Endodermal cell (in vitro differentiated cells): ENCODE measurements around the gene GSS. TPM values are rescaled to one million over a fixed set of nuclear protein-coding genes. Genes with fewer than 3 reads are reported as not detected.

Source experiments
- DNase-seq: peaks from one replicate; pipeline ENCODE4 v3.0.0-alpha.2; 2017
- H3K27ac ChIP-seq: 2 replicates; pipeline ENCODE4 v1.5.1; 2013; ENCODE audit warnings: mild to moderate bottlenecking, low read depth, low read length, moderate library complexity
- H3K27me3 ChIP-seq: 2 replicates; pipeline ENCODE4 v1.6.1; 2013; ENCODE audit warnings: mild to moderate bottlenecking, low read length, moderate library complexity; ENCODE audit not compliant: insufficient read depth, control insufficient read depth, poor library complexity, severe bottlenecking
- H3K36me3 ChIP-seq: 2 replicates; pipeline ENCODE4 v1.7.0; 2013; ENCODE audit warnings: mild to moderate bottlenecking, low read length, moderate library complexity; ENCODE audit not compliant: control insufficient read depth, insufficient read depth
- H3K4me1 ChIP-seq: one replicate; pipeline ENCODE4 v1.7.0; 2013; ENCODE audit warnings: low read length; ENCODE audit not compliant: control insufficient read depth, insufficient read depth
- H3K4me3 ChIP-seq: 2 replicates; pipeline ENCODE4 v1.5.1; 2013; ENCODE audit warnings: mild to moderate bottlenecking, low read length, moderate library complexity
- H3K9ac ChIP-seq: 2 replicates; pipeline ENCODE4 v1.6.1; 2013; ENCODE audit warnings: mild to moderate bottlenecking, low read length, moderate library complexity; ENCODE audit not compliant: poor library complexity, severe bottlenecking; ENCODE audit errors: extremely low read depth
- H3K9me3 ChIP-seq: 2 replicates; pipeline ENCODE4 v1.6.1; 2013; ENCODE audit warnings: mild to moderate bottlenecking, low read length, moderate library complexity; ENCODE audit not compliant: control insufficient read depth
- H3K27ac Mint-ChIP-seq: 2 replicates; pipeline ENCODE4 v1.8.0; 2020; ENCODE audit warnings: mixed read lengths
- H3K27me3 Mint-ChIP-seq: 2 replicates; pipeline ENCODE4 v1.8.0; 2021; ENCODE audit warnings: mild to moderate bottlenecking, mixed read lengths; ENCODE audit not compliant: insufficient read depth
- H3K36me3 Mint-ChIP-seq: 2 replicates; pipeline ENCODE4 v1.8.0; 2020; ENCODE audit warnings: low read depth, mixed read lengths
- H3K4me1 Mint-ChIP-seq: 2 replicates; pipeline ENCODE4 v1.8.0; 2020; ENCODE audit warnings: mixed read lengths
- H3K4me3 Mint-ChIP-seq: 2 replicates; pipeline ENCODE4 v1.8.0; 2020; ENCODE audit warnings: mild to moderate bottlenecking, moderate library complexity, mixed read lengths
- H3K9me3 Mint-ChIP-seq: 2 replicates; pipeline ENCODE4 v1.8.0; 2020; ENCODE audit warnings: mild to moderate bottlenecking, mixed read lengths
- WGBS, 2 experiments: methylation state at CpG; one replicate each; pipeline versions ENCODE4 v1.1.5 to v1.1.7; 2013; ENCODE audit warnings: missing lambda C conversion rate in 2 of 2, mixed read lengths in 1 of 2; ENCODE audit not compliant: insufficient coverage in 1 of 2, insufficient read length in 1 of 2; 5-methylcytosine and 5-hydroxymethylcytosine counted together
- total RNA-seq, 2 donors: library from RNA; stranded (reverse); fragmentation: NEBNext Ultra II Directional in 1 of 2; extraction: Animal tissue kit (Norgen Biotek cat#: 25700) in 1 of 2; gene quantifications; 2 replicates in 1 of 2; 3 replicates in 1 of 2; pipeline ENCODE4 v1.2.1, GENCODE V29; 2021
- TF ChIP-seq, protein P1 (sequence below): fragments of 200-600 bp; sonication (generic); conservative IDR thresholded peaks from 2 replicates; pipeline ENCODE4 v1.5.0; 2021; ENCODE audit warnings: antibody characterized with exemption, mild to moderate bottlenecking

The GSS gene
- total RNA-seq, 2 donors from 2014 or later = 60.8 to 71.3 TPM

DNA sequence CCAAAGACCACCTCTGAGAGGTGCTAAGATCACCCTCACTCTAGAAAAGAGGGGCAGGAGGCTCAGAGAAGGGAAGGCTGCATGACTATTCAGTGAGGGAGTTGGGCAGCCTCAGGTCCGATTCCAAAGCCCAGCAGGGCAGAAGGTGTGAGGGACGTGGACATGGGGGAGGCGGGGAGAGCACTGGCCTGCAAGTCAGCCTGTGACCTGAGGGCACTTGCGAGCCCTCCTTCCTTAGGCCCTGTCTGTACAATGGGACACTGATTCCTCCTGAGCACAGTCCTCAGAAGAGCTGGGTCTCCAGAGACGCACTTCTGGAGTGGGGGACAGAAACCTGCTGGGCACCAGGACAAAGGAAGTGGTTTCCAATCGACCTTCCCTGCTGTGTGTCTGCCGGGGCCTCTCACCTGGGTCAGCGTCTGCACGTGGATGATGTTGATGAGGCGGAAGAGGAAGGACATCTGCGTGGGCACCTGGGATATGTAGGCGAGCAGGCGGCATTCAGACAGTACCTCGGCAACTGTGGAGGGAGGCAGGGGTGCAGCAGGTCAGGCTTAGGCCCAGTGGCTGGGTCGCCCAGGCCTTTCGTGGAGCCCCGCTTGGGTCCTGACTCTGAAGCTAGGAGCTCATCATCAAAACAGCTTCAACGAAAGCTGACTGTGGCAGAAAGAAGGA is 48.6 kb upstream of the GSS start:
- WGBS, 2 experiments = 86 to 90% methylated on average over 14 to 18 of the region's 18 CpGs
- Mint-ChIP-seq H3K9me3 (no peaks in the 10 kb centered on the region), H3K4me3 (no peak overlapping the region), H3K27me3 (no peaks in the 10 kb centered on the region), H3K4me1 (no peaks in the 10 kb centered on the region), H3K27ac (peak overlapping the region; percentile 87), H3K36me3 (peaks cover 81% of the 10 kb centered on the region)
- H3K27me3 ChIP-seq = no peaks in the 10 kb centered on the region
- TF ChIP-seq, protein P1, sequence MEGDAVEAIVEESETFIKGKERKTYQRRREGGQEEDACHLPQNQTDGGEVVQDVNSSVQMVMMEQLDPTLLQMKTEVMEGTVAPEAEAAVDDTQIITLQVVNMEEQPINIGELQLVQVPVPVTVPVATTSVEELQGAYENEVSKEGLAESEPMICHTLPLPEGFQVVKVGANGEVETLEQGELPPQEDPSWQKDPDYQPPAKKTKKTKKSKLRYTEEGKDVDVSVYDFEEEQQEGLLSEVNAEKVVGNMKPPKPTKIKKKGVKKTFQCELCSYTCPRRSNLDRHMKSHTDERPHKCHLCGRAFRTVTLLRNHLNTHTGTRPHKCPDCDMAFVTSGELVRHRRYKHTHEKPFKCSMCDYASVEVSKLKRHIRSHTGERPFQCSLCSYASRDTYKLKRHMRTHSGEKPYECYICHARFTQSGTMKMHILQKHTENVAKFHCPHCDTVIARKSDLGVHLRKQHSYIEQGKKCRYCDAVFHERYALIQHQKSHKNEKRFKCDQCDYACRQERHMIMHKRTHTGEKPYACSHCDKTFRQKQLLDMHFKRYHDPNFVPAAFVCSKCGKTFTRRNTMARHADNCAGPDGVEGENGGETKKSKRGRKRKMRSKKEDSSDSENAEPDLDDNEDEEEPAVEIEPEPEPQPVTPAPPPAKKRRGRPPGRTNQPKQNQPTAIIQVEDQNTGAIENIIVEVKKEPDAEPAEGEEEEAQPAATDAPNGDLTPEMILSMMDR = no peak
- H3K9ac ChIP-seq = no peak overlapping the region
- H3K9me3 ChIP-seq = no peaks in the 10 kb centered on the region
- peak; percentile 38 for DNase-seq
- H3K4me1 ChIP-seq = no peaks in the 10 kb centered on the region
- no peak overlapping the region for H3K27ac ChIP-seq
- peaks cover 71% of the 10 kb centered on the region for H3K36me3 ChIP-seq
- no peak overlapping the region for H3K4me3 ChIP-seq

DNA sequence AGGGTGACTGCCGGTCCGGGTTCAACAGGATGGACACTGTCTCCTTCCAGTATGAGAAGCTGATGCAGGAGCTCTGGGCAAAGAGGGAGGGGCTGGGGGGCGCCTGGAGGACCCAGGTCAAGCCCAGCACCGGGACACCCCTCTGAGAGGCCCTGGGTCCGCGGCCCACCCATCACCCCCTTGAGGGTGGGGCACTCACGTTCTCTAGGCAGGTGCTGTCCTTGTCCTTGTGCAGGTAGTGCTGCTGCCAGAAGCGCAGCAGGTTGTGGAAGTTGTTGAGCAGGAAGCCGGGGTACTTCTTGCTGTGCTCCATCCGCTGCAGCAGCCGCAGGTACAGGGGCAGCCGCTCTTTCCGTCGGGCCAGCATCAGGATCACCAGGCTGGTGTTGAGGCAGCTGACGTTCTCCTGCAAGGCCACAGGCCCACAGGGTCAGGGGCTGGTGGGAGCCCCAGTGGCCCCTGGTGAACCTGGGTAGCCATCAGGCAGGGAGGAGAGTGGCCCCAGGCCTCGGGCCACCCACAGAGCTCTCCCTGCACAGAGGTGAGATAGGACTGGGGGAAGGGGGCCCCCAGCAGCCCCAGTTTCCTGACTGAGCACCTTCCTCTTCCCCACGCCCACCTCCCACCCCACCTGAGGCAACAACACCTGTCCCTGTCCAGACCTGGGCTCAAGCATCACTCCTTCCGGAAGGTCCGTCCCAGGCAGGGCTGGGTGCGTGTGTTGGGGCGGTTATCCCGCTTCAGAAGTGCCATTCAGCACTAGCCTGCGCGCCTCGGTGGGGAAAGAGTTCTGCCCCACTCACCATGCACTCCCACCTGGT is 47.8 kb upstream of the GSS start:
- no peak overlapping the region for H3K4me3 Mint-ChIP-seq
- H3K27ac Mint-ChIP-seq = peak overlapping the region; percentile 48
- H3K27me3 ChIP-seq = no peaks in the 10 kb centered on the region

GRCh38 chr20:35002426-35003210 is 47.0 kb upstream of the GSS start:
- peaks cover 81% of the 10 kb centered on the region for H3K36me3 Mint-ChIP-seq
- H3K9me3 ChIP-seq = no peaks in the 10 kb centered on the region
- H3K27me3 Mint-ChIP-seq = no peaks in the 10 kb centered on the region
- H3K4me3 Mint-ChIP-seq = no peak overlapping the region
- no peaks in the 10 kb centered on the region for H3K9me3 Mint-ChIP-seq
- H3K4me1 Mint-ChIP-seq = peaks cover 3% of the 10 kb centered on the region
- H3K9ac ChIP-seq = no peak overlapping the region
- peaks cover 62% of the 10 kb centered on the region for H3K36me3 ChIP-seq
- DNase-seq = no peak
- H3K4me3 ChIP-seq = no peak overlapping the region
- H3K27me3 ChIP-seq = no peaks in the 10 kb centered on the region
- H3K27ac ChIP-seq = no peak overlapping the region
- TF ChIP-seq, protein P1 = peak; percentile 7
- whole genome bisulfite sequencing, 2 experiments = 86 to 100% methylated on average over 4 to 10 of the region's 10 CpGs
- H3K4me1 ChIP-seq = no peaks in the 10 kb centered on the region
- H3K27ac Mint-ChIP-seq = no peak overlapping the region

More for the DNA sequence above, 47.8 kb upstream of the GSS start:
- peaks cover 66% of the 10 kb centered on the region for H3K36me3 ChIP-seq
- H3K9ac ChIP-seq = no peak overlapping the region
- no peaks in the 10 kb centered on the region for H3K9me3 Mint-ChIP-seq
- TF ChIP-seq, protein P1 = no peak
- no peak overlapping the region for H3K27ac ChIP-seq
- DNase-seq = peak; percentile 48
- WGBS, 2 experiments = 94 to 98% methylated on average over 16 to 25 of the region's 25 CpGs
- H3K4me1 ChIP-seq = no peaks in the 10 kb centered on the region
- H3K9me3 ChIP-seq = no peaks in the 10 kb centered on the region
- H3K4me1 Mint-ChIP-seq = no peaks in the 10 kb centered on the region
- H3K27me3 Mint-ChIP-seq = no peaks in the 10 kb centered on the region
- H3K36me3 Mint-ChIP-seq = peaks cover 81% of the 10 kb centered on the region
- H3K4me3 ChIP-seq = no peak overlapping the region
